ENCODE measurements around the gene ETFA.

DNA sequence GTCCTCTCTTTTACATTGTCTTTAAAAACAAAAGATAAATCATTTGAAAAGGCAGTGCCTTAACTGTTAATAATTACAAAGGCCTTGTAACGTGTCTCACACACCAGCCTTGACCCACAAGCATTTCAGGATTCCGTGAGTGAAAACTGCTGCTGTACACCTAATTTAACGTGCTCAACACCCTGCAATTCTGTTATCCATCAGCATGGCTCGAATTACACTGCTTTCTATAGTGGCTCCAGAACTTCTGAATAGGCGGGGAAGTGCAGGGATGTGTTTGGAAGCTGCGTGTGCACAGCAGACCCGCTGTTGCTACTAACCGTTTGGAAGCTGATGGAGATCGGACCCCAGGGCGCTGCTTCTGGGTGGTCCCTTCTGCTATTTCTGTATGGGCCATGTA, 9.9 kb upstream of the ETFA start:
- TF ChIP-seq POLR2A (IDR thresholded peaks at IDR 0.05) (no peak), EP300 (IDR thresholded peaks at IDR 0.05; ENCODE audit: low read depth) (no peak)
- TF ChIP-seq, protein P1, sequence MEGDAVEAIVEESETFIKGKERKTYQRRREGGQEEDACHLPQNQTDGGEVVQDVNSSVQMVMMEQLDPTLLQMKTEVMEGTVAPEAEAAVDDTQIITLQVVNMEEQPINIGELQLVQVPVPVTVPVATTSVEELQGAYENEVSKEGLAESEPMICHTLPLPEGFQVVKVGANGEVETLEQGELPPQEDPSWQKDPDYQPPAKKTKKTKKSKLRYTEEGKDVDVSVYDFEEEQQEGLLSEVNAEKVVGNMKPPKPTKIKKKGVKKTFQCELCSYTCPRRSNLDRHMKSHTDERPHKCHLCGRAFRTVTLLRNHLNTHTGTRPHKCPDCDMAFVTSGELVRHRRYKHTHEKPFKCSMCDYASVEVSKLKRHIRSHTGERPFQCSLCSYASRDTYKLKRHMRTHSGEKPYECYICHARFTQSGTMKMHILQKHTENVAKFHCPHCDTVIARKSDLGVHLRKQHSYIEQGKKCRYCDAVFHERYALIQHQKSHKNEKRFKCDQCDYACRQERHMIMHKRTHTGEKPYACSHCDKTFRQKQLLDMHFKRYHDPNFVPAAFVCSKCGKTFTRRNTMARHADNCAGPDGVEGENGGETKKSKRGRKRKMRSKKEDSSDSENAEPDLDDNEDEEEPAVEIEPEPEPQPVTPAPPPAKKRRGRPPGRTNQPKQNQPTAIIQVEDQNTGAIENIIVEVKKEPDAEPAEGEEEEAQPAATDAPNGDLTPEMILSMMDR (IDR thresholded peaks at IDR 0.05) = no peak
